GM12892 (cell line): ENCODE results near the gene PRAME.

Source experiments
- POLR2A ChIP-seq: IDR thresholded peaks from 2 replicates; pipeline ENCODE4 v1.6.1; 2011; ENCODE audit warnings: low read depth, low read length, control low read depth
- POLR2AphosphoS5 ChIP-seq: IDR thresholded peaks from 2 replicates; pipeline ENCODE4 v1.6.1; 2011; ENCODE audit warnings: low read depth, low read length, control low read depth
- TAF1 ChIP-seq: IDR thresholded peaks from 2 replicates; pipeline ENCODE4 v1.6.1; 2011; ENCODE audit warnings: low read depth, mild to moderate bottlenecking, control low read depth, low read length, borderline replicate concordance

GRCh38 chr22:22553735-22554586 is 5.1 kb downstream of the PRAME start:
- TF ChIP-seq POLR2AphosphoS5 (no peak), POLR2A (no peak), TAF1 (no peak)
